GM12878 (cell line): ENCODE results near the gene RPS26.

Source experiments
- CTCF ChIP-seq, 3 experiments: IDR thresholded peaks in 2 of 3; conservative IDR thresholded peaks in 1 of 3; 2 replicates each; pipeline ENCODE4 v1.5.1; 2011; ENCODE audit warnings: low read depth in 3 of 3, low read length in 3 of 3, mild to moderate bottlenecking in 3 of 3, control low read depth in 2 of 3, moderate library complexity in 2 of 3, inconsistent platforms in 1 of 3, mixed read lengths in 1 of 3; ENCODE audit not compliant: control insufficient read depth in 2 of 3, insufficient read depth in 1 of 3; ENCODE audit errors: extremely low read depth in 1 of 3
- HDAC6 ChIP-seq: fragments of 200-600 bp; sonication (generic); IDR thresholded peaks from one replicate; pipeline ENCODE4 v1.8.0; 2017; ENCODE audit warnings: antibody characterized with exemption; ENCODE audit not compliant: unreplicated experiment
- SMC3 ChIP-seq: IDR thresholded peaks from 2 replicates; pipeline ENCODE4 v1.6.1; 2011; ENCODE audit warnings: low read length, improper control_type of control experiment, borderline replicate concordance

DNA sequence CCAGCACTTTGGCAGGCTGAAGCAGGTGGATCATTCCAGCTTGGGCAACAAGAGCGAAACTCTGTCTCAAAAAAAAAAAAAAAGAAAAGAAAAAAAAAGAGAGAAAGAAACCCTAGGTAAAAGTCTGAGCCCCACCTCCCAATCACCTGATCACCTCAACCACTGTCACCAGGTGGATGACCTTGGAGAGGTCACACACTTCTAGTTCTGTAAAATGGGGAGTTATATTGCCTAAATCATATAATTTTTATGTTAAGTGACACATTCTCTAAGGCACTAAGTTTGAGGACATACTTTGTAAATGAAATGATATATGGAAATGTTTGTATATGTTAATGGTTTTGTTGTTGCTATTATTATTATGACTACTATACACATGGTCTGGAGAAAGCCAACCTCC is 36.7 kb downstream of the RPS26 start:
- TF ChIP-seq HDAC6 (no peak), SMC3 (no peak), CTCF (IDR thresholded peaks at IDR 0.05 in 2 of 3, conservative IDR thresholded peaks at IDR 0.05 in 1 of 3; ENCODE audit: control insufficient read depth in 2 of 3, extremely low read depth in 1 of 3, insufficient read depth in 1 of 3, low read depth in 3 of 3, low read length in 3 of 3) (no peak)
